Large intestine (tissue), 12 donors: ENCODE results near the gene SH3GL3. TPM values are rescaled to one million over a fixed set of nuclear protein-coding genes. Genes with fewer than 3 reads are reported as not detected.

ENCODE experiments used
- DNase-seq, 2 donors: peaks; one replicate each; pipeline versions ENCODE4 v3.0.0 to v3.0.0-alpha.2; 2013
- H3K27ac ChIP-seq: one replicate; pipeline ENCODE4 v1.5.1; 2013; ENCODE audit warnings: low read length
- H3K27me3 ChIP-seq: 2 replicates; pipeline ENCODE4 v1.6.1; 2013; ENCODE audit warnings: low read length; ENCODE audit not compliant: control insufficient read depth, insufficient read depth
- H3K36me3 ChIP-seq: 2 replicates; pipeline ENCODE4 v1.6.1; 2013; ENCODE audit warnings: low read length; ENCODE audit not compliant: control insufficient read depth, insufficient read depth
- H3K4me1 ChIP-seq: one replicate; pipeline ENCODE4 v1.6.1; 2013; ENCODE audit warnings: low read length; ENCODE audit not compliant: control insufficient read depth, insufficient read depth
- H3K4me3 ChIP-seq: one replicate; pipeline ENCODE4 v1.5.1; 2013; ENCODE audit warnings: low read length
- H3K9me3 ChIP-seq: one replicate; pipeline ENCODE4 v1.6.1; 2013; ENCODE audit warnings: mild to moderate bottlenecking, low read depth, low read length, moderate library complexity; ENCODE audit not compliant: control insufficient read depth
- WGBS: methylation state at CpG from one replicate; pipeline ENCODE4 v1.1.5; 2013; ENCODE audit warnings: low lambda C conversion rate; ENCODE audit not compliant: insufficient coverage; 5-methylcytosine and 5-hydroxymethylcytosine counted together
- long read RNA-seq, 11 donors: transcript quantifications; one replicate each; lab custom pipeline, GENCODE V29; 2026
- polyA plus RNA-seq: library from polyadenylated mRNA; unstranded; fragments of 120-200 nt; gene quantifications from one replicate; pipeline ENCODE4 v1.2.1, GENCODE V29; 2013

SH3GL3 gene, protein sequence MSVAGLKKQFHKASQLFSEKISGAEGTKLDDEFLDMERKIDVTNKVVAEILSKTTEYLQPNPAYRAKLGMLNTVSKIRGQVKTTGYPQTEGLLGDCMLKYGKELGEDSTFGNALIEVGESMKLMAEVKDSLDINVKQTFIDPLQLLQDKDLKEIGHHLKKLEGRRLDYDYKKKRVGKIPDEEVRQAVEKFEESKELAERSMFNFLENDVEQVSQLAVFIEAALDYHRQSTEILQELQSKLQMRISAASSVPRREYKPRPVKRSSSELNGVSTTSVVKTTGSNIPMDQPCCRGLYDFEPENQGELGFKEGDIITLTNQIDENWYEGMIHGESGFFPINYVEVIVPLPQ
- 4.7 TPM for polyA plus RNA-seq
- long read RNA-seq, donor 1, partial matches to known transcripts: 0 of 1 reads
- long read RNA-seq, donor 1, other reads (novel, unspliced or antisense): 0 of 1 reads
- long read RNA-seq, donor 2: 0 reads
- long read RNA-seq, donor 3: 0 reads
- long read RNA-seq, donor 4: 0 reads
- long read RNA-seq, donor 5, partial matches to known transcripts: 0 of 2 reads
- long read RNA-seq, donor 5, other reads (novel, unspliced or antisense): 0 of 2 reads
- long read RNA-seq, donor 6, partial matches to known transcripts: 0 of 2 reads
- long read RNA-seq, donor 6, other reads (novel, unspliced or antisense): 0 of 2 reads
- long read RNA-seq, donor 7: 0 reads
- long read RNA-seq, donor 8: 0 reads
- long read RNA-seq, donor 9, partial matches to known transcripts: 0 of 1 reads
- long read RNA-seq, donor 9, other reads (novel, unspliced or antisense): 0 of 1 reads
- long read RNA-seq, donor 10: 0 reads
- long read RNA-seq, donor 11, partial matches to known transcripts: 0 of 2 reads
- long read RNA-seq, donor 11, other reads (novel, unspliced or antisense): 0 of 2 reads

DNA sequence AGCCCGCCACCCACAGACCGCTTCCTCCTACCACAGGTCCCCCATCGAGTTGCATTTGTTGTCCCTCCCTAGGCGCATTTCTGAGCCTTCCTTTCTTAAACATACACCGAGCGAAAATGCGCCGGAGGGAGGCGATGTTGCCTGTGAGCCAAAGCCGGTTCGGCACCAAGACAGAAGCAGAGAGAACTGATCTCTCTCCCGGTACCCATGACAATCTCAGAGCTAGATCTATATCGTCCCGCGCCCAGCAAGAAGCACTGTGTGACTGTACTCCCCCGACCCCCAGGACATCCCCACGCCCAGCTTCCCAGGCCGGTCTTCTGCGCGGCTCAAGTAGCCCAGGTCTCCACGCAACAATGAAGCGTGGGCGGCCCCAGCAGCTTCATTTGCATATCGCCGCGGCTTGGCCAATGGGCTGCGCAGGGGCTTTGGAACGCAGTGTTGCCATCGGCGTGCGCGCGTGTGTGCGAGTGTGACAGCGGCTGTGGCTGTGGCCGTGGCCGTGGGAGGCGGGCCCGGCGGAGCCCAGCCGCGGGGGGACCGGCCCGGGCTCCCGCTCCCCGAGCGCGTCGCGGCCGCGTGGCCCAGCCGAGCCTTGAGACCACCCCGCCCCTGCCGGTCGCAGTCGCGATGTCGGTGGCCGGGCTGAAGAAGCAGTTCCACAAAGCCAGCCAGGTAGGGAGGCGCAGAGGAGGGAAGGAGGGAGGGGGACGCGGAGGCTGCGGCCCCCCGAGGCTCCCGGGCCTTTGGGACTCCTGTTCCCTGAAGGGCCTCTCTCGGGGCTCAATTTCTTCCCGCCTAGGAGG is at the start of gene SH3GL3:
Gene SH3GL3, plus strand, starts transcription at position 438 of the 806 bp plus-strand sequence. Its CDS starts 193 bp downstream, at position 631.
- Histone ChIP-seq H3K4me1 (no peaks in the 10 kb centered on the region), H3K9me3 (no peaks in the 10 kb centered on the region), H3K4me3 (peak within 1 kb of the TSS; percentile 42), H3K27me3 (peaks cover 35% of the 10 kb centered on the region), H3K27ac (no peak within 1 kb of the TSS), H3K36me3 (no peaks in the 10 kb centered on the region)
- no CpG with 5 or more reads among the region's 68 CpGs for WGBS
- DNase-seq: peak; percentile 42 to 63

DNA sequence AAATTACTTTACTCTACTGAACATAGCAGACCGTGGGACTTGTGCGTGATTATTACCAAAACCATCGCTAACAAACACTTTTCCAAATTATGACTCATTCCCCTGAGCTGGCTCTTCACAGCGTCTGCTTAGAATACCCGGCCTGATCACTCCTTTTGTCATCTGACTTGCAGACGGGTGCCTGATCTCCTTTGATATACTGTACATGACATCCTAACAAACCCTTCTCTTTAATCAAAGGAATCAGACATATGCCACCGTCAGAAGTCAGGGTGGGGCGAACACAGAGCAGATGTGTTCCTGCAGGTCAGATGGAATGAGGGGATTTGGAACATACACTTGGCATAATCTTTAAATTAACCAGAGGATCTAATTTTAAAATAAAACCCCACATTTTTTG is 48.5 kb upstream of the SH3GL3 start:
- WGBS: 71% methylated on average over 4 of the region's 8 CpGs
- Histone ChIP-seq H3K4me3 (no peak overlapping the region), H3K27me3 (peaks cover 3% of the 10 kb centered on the region), H3K36me3 (no peaks in the 10 kb centered on the region), H3K4me1 (no peaks in the 10 kb centered on the region), H3K9me3 (no peaks in the 10 kb centered on the region), H3K27ac (no peak overlapping the region)
- DNase-seq: no peak

DNA sequence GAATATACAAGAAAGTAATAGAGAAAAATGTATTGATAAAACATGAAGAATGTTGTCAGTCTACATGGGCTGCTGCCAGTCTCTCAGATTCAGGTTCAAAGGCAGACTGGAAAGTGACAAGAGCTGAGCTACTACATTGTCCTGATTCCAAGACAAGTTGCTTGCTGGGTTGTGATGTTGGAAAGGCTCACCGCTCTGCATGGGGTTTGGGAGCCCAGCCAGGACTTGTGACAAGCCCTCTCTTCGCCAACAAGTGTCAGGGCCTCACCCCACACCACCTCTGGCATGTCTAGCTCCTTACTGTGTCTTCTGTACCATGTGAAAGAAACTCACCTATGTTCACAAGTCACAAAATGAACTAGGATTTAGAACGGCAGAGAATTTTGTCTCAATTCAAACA is 43.0 kb upstream of the SH3GL3 start:
- H3K4me1 ChIP-seq: no peaks in the 10 kb centered on the region
- no CpG with 5 or more reads among the region's 3 CpGs for WGBS
- H3K36me3 ChIP-seq: no peaks in the 10 kb centered on the region
- H3K9me3 ChIP-seq: no peaks in the 10 kb centered on the region
- no peak overlapping the region for H3K4me3 ChIP-seq
- no peak overlapping the region for H3K27ac ChIP-seq
- DNase-seq: no peak
- H3K27me3 ChIP-seq: no peaks in the 10 kb centered on the region

DNA sequence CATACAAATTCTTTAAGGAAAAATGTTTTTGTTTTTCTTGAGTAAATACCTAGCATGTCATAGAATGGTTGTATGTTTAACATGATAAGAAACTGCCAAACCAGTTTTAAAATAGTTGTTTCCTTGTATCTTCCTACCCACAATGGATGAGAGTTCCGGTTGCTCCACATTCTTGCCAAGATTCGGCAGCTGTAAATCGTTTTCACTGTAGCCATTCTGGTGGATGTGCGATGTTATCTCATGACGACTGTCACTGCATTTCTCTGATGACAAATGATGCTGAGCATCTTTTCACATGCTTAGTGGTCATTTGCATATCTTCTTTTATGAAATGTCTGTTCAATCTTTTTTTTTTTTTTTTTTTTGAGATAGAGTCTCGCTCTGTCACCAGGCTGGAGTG is 36.6 kb upstream of the SH3GL3 start:
- no peak overlapping the region for H3K27ac ChIP-seq
- no CpG with 5 or more reads among the region's 6 CpGs for WGBS
- H3K27me3 ChIP-seq: no peaks in the 10 kb centered on the region
- no peaks in the 10 kb centered on the region for H3K9me3 ChIP-seq
- no peaks in the 10 kb centered on the region for H3K4me1 ChIP-seq
- no peak for DNase-seq
- no peak overlapping the region for H3K4me3 ChIP-seq
- no peaks in the 10 kb centered on the region for H3K36me3 ChIP-seq

DNA sequence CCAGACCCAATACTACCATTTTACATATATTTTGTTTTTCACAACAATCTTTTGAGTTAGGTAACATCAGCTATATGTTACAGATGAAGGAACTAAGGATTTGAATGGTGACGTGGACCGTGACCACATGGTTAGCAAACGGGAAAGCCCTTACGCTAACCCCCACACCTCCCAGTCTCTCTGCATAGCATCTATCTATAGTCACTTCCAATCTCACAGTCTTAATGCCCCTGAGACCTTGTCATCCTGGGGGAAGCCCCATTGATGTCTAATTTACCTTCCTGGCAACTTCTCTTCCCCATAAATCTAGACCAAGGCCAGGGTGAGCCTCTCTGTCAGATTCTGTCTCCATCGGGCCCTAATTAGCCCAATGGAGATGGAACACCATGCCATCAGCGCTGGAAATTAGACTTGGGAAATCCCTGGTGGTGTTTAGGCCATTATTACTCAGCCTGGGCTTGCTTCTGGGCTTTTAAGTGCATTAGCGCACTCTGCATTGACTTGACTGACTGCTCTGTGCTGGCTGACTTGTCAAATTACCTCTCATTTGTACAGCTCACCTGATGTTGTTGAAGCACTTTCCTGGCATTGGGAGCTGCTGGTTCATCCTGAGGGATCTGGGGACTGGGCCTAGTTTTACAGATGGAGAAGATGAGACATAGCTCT is 34.0 kb upstream of the SH3GL3 start:
- H3K9me3 ChIP-seq: no peaks in the 10 kb centered on the region
- WGBS: 100% methylated on average over 1 of the region's 7 CpGs

DNA sequence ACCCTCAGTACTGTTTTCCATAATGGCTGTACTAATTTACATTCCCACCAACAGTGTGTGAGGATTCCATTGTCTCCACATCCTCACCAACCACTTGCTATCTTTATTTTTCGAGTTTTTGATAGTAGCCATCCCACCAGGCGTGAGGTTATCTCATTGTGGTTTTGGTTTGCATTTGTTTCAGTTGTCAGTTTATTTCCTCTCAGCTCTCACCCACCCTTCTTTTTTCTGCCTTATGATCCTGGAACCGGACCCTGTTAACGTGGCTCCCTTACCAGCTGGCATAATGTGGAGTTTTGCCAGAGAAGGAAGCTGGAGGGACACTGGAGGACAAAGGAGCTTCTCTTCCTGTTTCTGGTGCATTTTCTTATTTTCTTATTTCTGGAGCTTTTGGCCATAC is 25.1 kb upstream of the SH3GL3 start:
- no peaks in the 10 kb centered on the region for H3K36me3 ChIP-seq
- no peaks in the 10 kb centered on the region for H3K9me3 ChIP-seq
- no peak overlapping the region for H3K27ac ChIP-seq
- whole genome bisulfite sequencing: no CpG with 5 or more reads among the region's 4 CpGs
- H3K27me3 ChIP-seq: no peaks in the 10 kb centered on the region
- H3K4me1 ChIP-seq: no peaks in the 10 kb centered on the region
- no peak overlapping the region for H3K4me3 ChIP-seq
- no peak for DNase-seq

More for the DNA sequence above, 34.0 kb upstream of the SH3GL3 start:
- H3K36me3 ChIP-seq: no peaks in the 10 kb centered on the region
- DNase-seq: no peak
- no peaks in the 10 kb centered on the region for H3K27me3 ChIP-seq
- no peak overlapping the region for H3K4me3 ChIP-seq
- no peaks in the 10 kb centered on the region for H3K4me1 ChIP-seq
- no peak overlapping the region for H3K27ac ChIP-seq

DNA sequence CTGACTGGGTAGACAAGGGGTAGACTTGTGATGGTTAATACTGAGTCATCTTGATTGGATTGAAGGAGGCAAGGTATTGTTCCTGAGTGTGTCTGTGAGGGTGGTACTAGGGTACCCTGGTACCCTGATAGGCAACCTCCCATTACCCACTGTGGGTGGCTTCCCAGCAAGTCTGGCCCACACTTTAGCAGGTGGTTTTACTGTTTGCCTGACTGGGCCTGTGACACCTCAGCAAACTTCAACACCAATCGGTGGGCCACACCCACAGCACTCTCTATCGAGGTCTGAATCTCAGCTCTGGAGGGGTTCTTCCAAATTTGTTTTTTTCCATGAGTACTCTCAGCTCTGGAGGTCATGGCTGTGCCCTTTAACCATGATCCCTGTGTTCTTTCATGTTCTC is 24.6 kb upstream of the SH3GL3 start:
- H3K36me3 ChIP-seq: no peaks in the 10 kb centered on the region
- 60% methylated on average over 1 of the region's 2 CpGs for WGBS
- H3K4me1 ChIP-seq: no peaks in the 10 kb centered on the region
- H3K4me3 ChIP-seq: no peak overlapping the region
- H3K27me3 ChIP-seq: no peaks in the 10 kb centered on the region
- no peaks in the 10 kb centered on the region for H3K9me3 ChIP-seq
- H3K27ac ChIP-seq: no peak overlapping the region
- DNase-seq: no peak

DNA sequence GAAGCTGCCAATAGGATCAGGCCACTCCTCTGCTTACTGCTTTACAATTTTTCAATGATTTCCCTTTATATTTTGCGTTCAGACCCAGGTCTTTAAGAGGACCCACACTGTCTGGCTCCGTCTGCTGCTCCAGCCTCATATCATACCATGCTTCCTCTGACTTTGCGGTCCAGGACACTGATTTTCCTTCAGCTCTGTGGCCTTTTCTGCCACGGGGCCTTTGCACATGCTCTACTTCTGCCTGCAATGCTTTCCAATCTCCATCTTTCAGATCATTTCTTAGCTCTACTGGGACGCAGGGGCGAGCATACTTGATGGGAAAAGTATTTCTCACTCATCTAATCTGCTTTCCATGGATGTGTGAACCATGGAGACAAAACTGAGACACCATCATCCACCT is 23.0 kb upstream of the SH3GL3 start:
- Histone ChIP-seq H3K27me3 (no peaks in the 10 kb centered on the region), H3K4me1 (no peaks in the 10 kb centered on the region), H3K4me3 (no peak overlapping the region), H3K36me3 (no peaks in the 10 kb centered on the region), H3K9me3 (no peaks in the 10 kb centered on the region), H3K27ac (no peak overlapping the region)
- WGBS: 83% methylated on average over 5 of the region's 6 CpGs
- no peak for DNase-seq

DNA sequence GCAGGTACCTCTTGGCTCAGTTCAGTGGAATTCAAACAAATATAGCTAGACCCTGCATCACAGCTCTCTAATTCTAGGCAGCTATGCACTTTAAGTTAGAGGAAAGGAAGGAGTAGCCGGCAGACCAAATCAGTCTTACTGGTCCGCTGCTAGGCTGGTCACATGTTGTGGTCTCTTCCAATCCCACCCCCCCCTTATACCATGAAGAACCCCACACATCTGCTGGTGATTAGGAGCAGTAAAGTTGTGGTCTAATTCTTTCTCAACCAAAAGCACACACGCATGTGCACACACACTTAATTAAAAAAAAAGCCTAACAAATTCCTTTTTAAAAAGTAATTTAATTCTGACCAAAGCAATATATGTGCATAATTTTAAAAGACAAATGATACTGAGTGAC is 16.7 kb upstream of the SH3GL3 start:
- Histone ChIP-seq H3K4me1 (no peaks in the 10 kb centered on the region), H3K4me3 (no peak overlapping the region), H3K27me3 (peaks cover 4% of the 10 kb centered on the region), H3K27ac (no peak overlapping the region), H3K9me3 (no peaks in the 10 kb centered on the region), H3K36me3 (no peaks in the 10 kb centered on the region)
- DNase-seq: no peak
- no CpG with 5 or more reads among the region's 3 CpGs for WGBS
